HG03060 (cell line): ENCODE data around the gene ZNF112.
"Not testable (repeated sequence)": the region's sequence is repeated elsewhere in the genome, so short reads cannot be mapped to it uniquely, and the experiment has no call there.

ENCODE experiments used
- ATAC-seq: cut with Tn5 transposase; IDR thresholded peaks from one replicate; pipeline ENCODE4 v1.9.1; 2021; ENCODE audit warnings: low read depth, moderate number of reproducible peaks; ENCODE audit not compliant: unreplicated experiment

Gene ZNF112

GRCh38 chr19:44356383-44357111, at the start of gene ZNF112:
ZNF112 (minus strand) TSS chr19:44356680; CDS start chr19:44340539, 16,141 bp downstream.
- no peak for ATAC-seq

DNA sequence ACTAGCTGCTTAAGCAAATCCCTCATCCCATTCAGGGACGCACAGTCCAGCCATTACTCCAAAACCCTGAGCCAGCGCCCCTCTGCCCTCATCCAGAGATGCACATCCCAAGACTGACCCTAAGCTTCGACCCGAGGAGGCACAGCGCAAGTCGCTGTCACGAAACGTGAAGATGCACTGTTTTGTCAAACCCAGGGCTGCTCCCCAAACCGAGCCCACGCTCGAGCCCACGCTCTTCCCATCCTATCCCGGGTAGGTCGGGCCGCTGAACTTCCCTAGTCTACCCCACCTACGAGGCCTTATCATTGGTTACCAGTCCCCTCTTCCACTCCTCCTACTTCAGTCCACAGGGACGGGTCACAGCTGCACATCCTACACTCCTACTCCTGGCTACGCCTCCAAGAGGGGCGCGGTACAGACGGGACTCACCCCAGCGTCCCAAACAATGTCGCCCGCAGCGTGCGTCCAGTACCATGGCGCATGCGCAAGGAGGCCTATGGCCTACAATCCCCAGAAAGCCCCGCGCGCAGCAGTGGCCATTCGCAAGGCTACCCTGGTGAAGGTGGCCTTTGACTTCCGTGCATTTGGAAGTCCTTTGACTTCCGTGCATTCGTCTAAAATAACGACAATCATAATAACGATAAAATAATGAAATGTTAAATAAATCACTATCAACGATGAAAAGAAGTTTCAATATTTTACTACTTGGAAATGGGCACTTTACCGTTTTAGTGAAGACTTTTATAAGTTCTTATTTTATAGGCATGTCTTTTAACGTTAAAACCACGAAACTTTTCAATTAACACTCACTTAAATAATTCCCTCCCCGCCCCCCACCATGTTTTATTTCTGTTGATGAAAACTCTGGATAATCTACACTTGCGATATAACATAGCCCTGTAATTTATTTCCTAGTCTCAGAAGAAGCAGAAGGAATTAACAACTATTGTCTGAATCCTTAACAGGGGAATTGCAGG, 44.9 kb upstream of the ZNF112 start, which contains the start of gene ZNF285:
Gene ZNF285, minus strand, starts transcription at position 470 of the 977 bp plus-strand sequence. CDS start 4,395 bp downstream, outside the sequence.
- no peak for ATAC-seq

GRCh38 chr19:44389268-44389667, 32.8 kb upstream of the ZNF112 start:
- ATAC-seq, result not testable (repeated sequence)

DNA sequence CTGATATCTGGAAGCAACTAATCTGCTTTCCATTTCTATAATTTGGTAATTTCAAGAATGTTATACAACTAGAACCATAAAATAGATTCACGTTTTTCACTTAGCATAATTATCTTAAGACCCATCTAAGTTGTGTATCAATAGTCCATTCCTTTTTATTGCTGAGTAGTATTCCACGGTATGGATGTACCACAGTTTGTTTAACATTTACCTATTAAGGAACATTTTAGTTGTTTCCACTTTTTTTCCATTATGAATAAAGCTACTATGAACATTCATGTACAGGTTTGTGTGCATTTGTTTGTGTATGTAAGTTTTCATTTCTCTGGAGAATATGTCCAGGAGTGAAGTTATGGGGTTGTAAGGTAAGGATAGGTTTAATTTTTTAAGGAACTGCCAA, 18.3 kb upstream of the ZNF112 start:
- ATAC-seq, result no peak

GRCh38 chr19:44371815-44372480, 15.5 kb upstream of the ZNF112 start:
- ATAC-seq, result no peak

DNA sequence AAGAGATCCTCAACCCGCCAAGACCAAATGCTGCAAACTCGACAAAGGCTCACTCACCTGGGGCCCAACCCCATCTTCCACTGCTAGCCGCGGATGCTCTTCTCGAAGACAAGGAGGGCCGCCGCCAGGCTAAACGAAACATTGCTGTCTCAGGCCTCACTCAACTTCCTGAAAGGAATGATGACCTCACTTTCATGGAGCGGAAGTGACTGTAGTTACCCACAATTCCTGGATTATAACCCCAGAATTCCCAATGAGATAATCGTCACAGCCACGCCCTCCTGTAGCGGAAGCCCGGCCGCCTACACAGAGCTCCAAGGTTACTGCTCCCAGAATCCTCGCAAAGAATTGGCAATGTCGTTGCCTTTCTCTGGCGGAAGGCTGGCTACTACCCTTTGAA, 10.5 kb upstream of the ZNF112 start:
- no peak for ATAC-seq

GRCh38 chr19:44346556-44346955, 9.9 kb downstream of the ZNF112 start:
- no peak for ATAC-seq

DNA sequence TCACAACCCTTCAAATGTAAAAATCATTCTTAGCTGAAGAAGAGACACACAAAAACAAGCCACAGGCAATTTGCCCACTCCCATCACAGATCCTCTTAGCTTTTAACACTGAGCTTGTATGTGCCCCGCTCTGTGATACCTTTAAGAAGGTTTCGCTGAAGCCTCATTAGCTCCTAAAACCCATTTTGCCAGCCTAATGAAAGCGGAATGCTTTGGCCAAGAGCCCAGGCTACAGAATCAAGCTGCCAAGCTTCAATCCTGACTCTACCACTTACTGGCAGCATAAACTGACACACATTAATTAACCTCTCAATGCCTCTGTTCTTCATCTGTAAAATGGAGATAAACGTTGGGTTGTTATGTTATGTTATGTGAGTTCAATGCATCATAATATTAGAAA, 10.5 kb downstream of the ZNF112 start:
- ATAC-seq, result no peak

GRCh38 chr19:44344255-44344654, 12.2 kb downstream of the ZNF112 start:
- no peak for ATAC-seq

- no peak for ATAC-seq
These were observed 14.7 kb downstream of the ZNF112 start for GRCh38 chr19:44341794-44342193.

GRCh38 chr19:44334639-44335038, 21.8 kb downstream of the ZNF112 start:
- not testable (repeated sequence) for ATAC-seq

GRCh38 chr19:44332145-44332544, 24.3 kb downstream of the ZNF112 start:
- ATAC-seq, result no peak

DNA sequence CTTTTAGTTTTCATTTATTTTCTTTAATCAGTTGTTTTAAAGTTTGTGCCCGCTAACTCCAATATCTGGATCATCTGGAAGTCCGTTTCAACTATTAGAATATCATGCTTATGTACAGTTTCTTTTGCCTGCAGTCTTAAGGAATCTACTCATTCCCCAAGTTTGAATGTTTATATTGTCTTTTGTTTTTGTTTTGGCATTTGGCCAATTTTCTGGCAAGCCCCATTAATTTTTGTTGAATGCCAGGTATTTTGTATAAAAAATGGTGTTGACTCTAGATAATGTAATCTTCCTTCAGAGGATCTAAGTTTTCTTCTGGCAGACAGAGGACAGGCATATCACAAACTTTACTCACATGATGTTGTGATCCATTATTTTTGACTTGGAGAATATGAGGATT, 40.6 kb downstream of the ZNF112 start:
- ATAC-seq, result no peak

DNA sequence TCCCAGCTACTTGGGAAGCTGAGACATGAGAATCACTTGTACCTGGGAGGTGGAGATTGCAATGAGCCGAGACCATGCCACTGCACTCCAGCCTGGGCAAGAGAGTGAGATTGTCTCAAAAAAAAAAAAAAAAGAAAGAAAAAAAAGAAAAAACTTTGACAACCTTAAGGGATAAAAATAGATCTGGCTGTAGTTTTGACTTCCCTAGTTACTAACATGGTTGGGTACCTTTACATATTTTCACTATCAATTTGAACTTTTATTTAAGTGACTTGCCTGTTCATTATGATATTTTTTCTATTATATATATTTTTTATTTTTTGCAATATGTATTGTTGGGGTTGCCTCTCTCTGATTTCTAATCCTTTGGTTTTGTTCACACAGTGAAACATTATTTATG, 43.2 kb downstream of the ZNF112 start:
- ATAC-seq, result no peak

DNA sequence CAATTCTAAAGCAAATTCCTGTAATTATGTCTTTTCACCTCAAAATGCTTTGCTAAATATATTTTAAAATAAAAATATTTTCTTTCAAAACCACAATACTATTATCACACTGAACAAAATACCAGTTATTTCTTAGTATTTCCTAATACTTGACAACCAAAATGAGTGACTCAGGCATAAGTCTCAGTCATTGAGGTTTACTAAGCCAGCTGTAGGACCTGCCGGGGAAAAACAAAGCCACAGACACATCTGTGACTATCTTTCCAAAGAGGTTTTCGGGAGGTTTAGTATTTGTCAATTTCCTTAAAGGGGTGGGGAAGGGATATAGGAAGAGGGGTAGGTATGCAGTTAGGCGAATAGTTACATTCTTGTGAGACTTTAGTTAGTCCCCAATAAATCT, 48.5 kb downstream of the ZNF112 start:
- no peak for ATAC-seq

DNA sequence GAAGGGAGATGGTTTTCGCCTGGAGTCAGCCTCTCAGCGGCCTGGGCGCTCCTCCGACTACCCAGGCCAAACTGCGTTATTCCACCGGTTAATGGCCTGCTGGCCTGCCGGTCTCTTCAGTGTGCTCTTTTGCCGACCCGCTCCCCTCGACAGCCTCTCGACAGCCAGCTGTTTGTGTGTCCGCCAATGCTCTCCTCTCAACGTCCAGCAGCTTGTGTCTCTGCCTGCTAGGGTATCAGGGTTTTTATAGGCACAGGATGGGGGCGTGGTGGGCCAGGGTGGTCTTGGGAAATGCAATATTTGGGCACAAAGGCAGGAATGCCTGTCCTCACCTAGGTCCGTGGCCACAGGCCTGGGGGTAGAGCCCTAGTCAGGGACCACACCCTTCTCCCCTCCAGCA, 50.2 kb downstream of the ZNF112 start:
- no peak for ATAC-seq

GRCh38 chr19:44305457-44305856, 51.0 kb downstream of the ZNF112 start:
- ATAC-seq, result no peak

GRCh38 chr19:44304659-44305193, 51.8 kb downstream of the ZNF112 start, which contains the start of gene ZNF235:
ZNF235 (minus strand) TSS chr19:44305025; CDS start chr19:44303404, 1,621 bp downstream.
- no peak for ATAC-seq

DNA sequence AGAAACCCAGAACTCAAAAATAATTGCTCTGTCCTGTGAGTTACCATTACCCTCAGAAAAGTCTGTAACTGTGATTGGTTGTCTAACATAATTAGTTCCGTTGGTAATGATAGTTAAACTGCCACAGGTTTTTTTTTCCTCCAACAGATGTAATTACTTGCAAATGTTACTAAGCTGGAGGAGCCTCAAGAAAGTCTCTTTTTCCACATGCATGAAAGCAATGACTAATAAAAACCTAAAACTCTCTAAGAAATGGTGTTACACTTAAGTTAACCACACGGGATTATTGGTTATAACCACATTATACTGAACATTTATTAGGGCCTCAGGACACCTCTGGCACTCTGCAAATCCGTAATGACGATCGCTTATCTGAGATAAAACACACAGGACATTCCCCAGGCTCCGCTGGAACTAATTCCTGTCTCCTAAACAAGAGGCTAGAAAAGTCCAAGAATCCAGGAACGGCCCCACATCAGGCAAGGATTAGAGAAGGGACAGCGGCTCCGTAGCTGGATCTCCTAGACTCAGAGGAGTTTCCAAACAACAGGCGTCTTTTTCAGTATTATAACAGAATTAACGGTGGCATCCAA, 52.4 kb downstream of the ZNF112 start:
- ATAC-seq, result no peak

- no peak for ATAC-seq
These were observed 53.2 kb downstream of the ZNF112 start for GRCh38 chr19:44303320-44303719.
